GM19463 (cell line): ENCODE measurements around the gene RAB7A.

Experiments used
- ATAC-seq: cut with Tn5 transposase; IDR thresholded peaks from one replicate; pipeline ENCODE4 v1.9.1; 2021; ENCODE audit warnings: mild to moderate bottlenecking, moderate library complexity; ENCODE audit not compliant: unreplicated experiment

Gene RAB7A

DNA sequence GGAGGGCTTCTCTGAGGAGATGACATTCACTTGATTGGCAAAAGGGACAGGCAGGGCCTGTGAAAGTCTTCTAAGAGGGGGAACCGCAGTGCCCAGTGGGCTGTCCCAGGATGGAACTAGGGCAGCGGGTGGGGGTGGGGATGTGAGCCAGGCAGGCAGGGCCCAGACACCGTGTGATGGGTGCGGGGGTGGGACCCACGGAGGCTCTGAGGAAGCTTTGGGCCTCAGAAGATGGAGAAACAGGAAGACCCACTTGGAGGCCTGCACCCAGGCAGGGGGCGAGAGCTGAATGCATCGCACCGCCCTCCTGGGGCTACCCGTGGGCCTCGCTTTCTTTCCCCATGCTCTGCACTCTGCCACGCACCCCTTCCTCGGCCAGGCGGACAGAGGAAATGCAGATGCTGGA is 120.5 kb downstream of the RAB7A start:
- ATAC-seq = no peak

DNA sequence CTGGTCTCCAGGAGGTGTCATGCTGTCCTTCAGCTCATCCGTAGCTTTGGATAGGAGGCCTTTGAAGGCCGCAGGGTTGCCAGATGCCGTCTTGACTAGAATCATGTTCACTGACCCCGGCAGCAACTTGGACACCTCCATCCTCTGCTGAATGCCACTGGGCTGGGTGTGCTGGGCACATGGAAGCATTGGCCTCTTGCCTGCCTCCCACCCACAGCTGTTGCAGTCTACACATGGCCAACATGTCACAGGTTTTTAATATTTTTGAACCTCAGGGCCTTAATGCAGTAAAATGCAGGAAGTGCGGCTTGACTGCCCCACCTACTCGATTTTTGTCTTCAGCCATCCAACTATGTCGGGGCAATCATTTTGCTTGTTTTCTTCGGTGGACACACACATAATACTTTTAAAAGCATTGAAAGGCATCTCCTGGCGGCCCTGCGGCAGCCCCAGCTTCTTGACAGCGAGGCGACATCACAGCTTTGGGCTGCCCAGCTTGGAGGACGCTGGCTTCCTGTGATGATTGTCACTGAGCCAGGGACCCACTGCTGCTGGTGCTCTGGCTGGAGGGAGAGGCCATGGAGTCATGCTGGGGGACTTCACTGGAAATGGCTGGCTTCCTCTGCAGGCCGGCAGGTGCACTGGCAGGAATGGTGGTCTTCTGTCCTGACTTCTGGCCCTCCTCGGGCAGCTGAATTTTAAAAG is 121.8 kb downstream of the RAB7A start:
- ATAC-seq = no peak

DNA sequence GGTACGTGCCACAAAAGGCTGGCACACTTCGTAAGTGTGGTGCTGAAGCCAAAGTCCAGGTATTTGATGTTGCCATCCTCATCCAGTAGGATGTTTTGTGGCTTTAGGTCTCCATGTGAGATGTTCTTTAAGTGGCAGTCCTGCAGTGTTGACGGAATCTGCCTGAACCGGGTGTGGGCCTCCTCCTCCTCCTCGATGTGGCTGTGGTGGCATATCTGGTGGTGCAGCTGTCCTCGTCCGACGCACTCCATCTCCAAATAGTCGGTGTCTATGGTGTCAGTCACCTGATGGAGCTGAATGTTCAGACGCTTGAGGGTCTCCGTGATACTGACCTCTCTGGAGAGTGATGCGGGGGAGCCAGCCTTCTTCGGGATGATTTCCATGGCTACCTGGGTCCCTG is 123.0 kb downstream of the RAB7A start:
- no peak for ATAC-seq

DNA sequence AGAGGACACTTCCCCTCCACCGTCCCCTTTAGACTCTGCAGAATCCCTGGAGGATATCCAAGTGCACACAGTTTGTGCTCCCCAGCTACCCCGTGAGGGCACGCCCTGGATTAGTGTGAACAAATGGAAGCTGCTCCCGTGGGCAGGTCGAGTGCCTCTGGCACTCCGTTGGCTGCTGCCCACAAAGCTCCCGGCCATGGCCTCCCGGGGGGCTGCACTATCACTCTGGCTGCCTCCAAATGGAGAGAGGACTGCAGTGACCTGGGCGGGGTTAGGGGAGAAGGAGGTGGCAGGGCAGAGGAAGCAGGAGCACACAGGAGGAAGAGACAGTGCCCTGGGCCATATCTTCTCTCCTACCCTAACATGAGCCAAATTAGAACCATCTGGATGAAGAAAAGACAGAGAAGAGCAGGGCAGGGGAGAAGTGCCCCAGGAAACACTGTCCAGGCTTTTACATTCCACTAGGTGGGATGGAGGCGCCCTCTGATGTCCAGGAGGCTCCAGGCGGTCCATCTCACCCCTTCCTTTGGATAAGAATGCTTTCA is 124.0 kb downstream of the RAB7A start:
- ATAC-seq = no peak

DNA sequence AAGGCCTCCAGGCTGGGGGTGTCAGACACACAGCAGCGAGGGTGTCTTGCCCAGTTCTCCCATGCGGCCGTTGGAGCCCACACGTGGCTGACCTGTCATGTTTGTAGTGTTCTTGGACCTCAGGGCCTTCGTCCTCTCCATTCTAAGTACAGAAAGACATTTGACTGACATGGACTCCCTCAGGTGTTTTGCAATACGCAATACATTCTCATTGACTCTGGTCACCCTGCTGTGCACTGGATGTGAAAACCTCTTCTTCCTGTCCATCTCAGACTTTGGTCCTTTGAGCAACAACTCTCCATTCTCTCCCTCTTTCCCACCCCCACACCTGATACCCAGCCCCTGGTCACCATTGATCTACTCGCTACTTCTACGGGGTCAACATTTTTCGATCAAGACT is 124.6 kb downstream of the RAB7A start:
- ATAC-seq = no peak

DNA sequence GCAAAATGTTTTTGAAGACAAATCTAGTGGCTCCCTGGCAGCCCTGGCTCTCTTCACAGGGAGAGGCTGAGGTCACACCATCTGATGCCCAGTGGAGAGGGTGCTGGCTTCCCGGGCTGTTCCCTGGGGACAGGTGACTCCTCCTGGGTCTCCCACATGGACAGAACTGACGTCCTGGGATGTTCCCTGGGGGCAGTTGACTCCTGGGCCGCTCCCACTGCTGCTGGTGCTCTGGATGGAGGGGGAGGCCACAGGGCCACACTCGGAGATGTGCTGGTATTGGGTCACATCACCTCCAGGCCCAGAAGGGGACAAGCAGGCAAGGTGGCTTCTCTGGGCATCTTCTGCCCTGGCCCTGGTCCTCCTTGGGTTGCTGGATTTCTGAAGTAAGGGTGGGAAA is 125.6 kb downstream of the RAB7A start:
- no peak for ATAC-seq

DNA sequence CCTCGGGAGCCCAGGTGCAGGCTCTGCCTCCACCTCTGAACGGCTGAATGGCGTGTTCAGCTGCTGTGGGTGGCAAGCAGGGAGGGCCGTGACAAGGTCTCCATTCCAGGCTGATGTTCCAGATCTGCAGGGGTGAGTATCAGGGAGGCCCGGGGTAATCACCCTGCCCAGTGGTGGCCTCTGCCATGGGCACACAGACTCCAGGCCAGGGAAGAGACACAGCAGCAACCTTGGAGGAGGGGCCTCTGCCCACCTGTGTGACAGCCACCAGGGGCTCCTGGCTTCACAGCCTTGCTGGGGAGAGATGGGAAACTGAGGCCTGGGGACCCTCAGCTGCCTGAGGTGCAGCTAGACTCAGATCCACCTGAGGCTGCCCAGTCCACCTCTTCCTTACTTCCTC is 127.8 kb downstream of the RAB7A start:
- ATAC-seq = no peak

DNA sequence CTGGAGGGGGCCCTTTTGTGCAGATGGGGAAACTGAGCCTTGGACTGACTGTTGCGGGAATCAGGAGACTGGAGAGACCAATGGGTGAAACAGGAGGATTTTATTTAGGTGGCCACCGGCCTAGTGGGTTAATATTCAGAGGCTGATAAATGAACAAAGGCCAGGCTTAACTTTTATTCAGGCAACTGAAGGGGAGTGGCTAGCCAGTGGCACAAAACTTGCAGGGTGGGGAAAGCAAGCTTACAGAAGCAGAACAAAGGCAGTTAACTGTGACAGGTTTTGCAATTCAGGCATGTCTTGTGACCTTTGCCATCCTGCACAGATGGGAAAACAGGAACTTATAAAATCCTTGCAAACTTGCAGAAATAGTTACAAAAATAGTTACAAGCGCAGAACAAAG is 128.5 kb downstream of the RAB7A start:
- ATAC-seq = no peak

DNA sequence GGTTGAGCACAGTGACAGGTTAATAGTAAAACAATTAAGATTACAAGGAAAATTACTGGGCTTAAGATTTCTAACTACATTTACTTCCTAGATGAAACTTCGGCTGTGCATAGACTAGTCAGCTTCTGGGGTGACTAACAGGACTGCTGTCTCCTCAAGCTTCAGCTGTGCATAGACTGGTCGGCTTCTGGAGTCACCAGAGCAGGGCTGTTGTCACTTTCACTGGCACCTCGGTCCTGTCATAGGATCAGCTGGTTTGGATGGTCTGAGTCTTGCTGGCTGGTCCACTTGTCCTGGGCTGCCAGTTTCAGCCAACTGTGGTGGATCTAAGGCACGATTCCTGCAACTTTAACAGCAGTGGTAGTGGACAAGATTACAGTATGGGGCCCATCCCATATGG is 129.6 kb downstream of the RAB7A start:
- no peak for ATAC-seq

DNA sequence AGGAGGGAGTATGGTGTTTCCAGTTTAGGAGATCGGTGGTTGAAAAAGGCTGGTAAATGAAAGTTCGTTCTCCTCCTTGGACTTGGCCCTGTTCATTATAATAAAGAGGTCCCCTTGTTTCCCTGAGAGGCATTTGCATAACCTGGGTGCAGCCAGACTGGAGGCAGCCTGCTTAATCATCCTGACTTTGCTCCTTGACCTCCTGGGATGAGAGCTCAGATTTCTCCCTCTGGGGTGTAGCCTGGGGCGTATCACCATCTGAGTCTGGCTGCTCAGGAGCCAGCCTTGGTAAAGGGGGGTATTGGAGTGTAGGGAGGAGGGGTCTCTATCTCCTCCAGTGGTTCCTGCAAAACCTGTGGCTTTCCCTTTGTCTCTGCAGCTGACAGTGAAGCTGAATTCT is 132.2 kb downstream of the RAB7A start:
- ATAC-seq = no peak

DNA sequence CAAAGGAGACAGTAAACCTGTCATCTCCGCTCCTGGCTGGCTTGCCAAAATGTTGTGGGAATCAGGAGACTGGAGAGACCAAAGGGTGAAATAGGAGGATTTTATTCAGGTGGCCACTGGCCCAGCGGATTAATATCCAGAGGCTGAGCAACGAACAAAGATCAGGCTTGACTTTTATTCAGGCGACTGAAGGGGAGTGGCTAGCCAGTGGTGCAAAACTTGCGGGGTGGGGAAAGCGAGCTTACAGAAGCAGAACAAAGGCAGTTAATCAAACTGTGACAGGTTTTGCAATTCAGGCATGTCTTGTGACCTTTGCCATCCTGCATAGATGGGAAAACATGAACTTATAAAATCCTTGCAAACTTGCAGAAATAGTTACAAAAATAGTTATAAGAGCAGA is 133.6 kb downstream of the RAB7A start:
- no peak for ATAC-seq

DNA sequence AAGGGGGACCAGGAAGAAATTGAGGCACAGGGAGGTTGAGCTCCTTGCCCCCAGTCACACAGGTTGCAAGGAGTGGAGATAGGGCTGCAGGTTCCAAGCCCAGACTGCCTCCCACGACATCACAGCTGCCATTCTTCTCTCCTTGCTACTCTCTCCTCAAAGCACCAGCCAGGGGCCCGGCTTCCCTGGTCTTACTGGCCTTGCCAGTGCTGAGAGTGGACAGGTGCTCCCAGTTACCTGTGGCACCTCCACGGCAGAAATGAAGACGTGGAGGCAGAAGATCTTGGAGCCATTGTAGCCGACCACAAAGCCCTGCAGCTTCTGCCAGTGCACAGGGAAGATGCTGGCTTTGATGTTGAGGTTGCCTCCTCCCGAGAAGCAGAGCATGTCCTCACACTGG is 135.5 kb downstream of the RAB7A start:
- no peak for ATAC-seq

DNA sequence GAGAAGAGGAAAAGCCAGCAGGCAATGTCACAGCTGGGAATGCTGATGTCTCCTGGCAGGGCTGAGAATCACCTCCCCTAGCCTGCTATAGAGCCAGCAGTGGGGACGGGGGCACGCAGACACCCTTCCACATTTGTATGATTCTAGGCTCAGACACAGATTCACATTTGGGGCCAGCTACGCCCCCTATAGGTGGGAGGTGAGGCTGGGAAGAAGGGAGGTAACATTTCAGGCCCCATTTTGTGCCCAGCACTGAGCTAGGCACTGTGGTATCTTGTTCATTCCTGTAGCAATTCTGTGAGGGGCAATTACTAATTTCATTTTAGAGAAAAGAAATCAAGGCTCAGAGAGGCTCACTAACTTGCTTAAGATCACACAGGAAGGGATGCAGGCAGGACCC is 137.6 kb downstream of the RAB7A start:
- ATAC-seq = no peak
